Measurements from ENCODE around the gene ITGB7. TPM values are rescaled to one million over a fixed set of nuclear protein-coding genes. Genes with fewer than 3 reads are reported as not detected.

The ITGB7 gene
- polyA plus RNA-seq, 3 donors, result 24.1 to 33.1 (median 28.4) TPM

DNA sequence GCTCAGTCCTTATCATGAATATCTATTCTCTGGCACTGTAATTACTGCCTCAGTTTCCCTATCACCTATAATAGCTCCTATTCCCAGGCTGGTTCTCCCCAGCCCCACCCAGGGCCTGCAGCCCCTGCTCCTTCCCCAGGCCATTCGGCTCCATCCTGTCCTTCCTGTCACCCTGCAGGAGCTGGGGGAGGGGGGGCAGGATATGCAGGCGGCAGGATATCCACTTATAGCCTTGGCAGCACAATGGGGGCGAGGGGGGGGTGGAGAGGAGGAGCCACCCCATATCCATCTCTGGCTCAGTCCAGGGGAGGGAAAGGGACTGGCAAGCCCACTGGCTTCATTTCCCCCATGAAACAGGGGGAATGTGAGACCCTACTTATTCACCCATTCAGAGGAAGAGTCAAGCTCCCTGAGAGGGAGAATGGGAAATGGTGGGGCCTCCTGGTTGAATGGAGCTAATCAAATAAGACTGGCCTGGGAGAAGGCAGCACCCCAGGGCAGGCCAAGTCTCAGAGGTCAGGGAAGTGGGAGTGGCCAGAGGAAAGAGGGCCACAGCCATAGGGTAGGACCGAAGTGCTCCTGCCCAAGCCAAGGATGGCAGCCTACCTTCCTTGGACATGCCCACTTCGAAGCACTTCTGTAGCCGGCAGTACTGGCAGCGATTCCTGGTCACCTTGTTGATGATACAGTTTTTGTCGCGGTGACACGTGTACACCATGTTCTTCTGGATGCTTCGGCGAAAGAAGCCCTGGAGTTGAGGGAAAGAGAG lies 7.8 kb upstream of the ITGB7 start:
- Mint-ChIP-seq H3K4me3 (no peak overlapping the region), H3K9me3 (peaks cover 5 to 9% (median 7%) of the 10 kb centered on the region in 7 donors), H3K36me3 (peaks cover 49 to 65% of the 10 kb centered on the region in 2 donors), H3K27me3 (ENCODE audit: low read depth in 3 of 3) (peaks cover 5 to 8% (median 7%) of the 10 kb centered on the region in 3 donors), H3K27ac (peak overlapping the region in 3 of 7 donors; percentile 27 to 99 (median 72)), H3K4me1 (peaks cover 79% of the 10 kb centered on the region)
- Histone ChIP-seq H3K4me2 (replicated peaks; ENCODE audit: extremely low read depth, low read length, poor library complexity, severe bottlenecking) (no peak overlapping the region), H3K27me3 (ENCODE audit: control insufficient read depth in 2 of 2, insufficient read depth in 2 of 2, low read length in 2 of 2) (no peaks in the 10 kb centered on the region), H2AFZ (ENCODE audit: insufficient read depth, low read depth, low read length, poor library complexity, severe bottlenecking) (no peak overlapping the region), H3K9me3 (replicated peaks in 1 of 2; ENCODE audit: control insufficient read depth in 1 of 2, insufficient read depth in 1 of 2, low read length in 2 of 2) (peaks cover 0 to 7% of the 10 kb centered on the region in 2 donors), H3K4me3 (replicated peaks in 1 of 3; ENCODE audit: low read depth in 2 of 3, low read length in 3 of 3) (no peak overlapping the region), H3K4me1 (ENCODE audit: control insufficient read depth in 1 of 2, insufficient read depth in 2 of 2, low read length in 2 of 2) (peaks cover 42 to 74% of the 10 kb centered on the region in 2 donors), H4K20me1 (ENCODE audit: insufficient read depth, low read length) (no peaks in the 10 kb centered on the region), H3K36me3 (replicated peaks in 1 of 2; ENCODE audit: control insufficient read depth in 1 of 2, insufficient read depth in 2 of 2, low read length in 2 of 2) (peaks cover 10 to 50% of the 10 kb centered on the region in 2 donors), H3K79me2 (ENCODE audit: insufficient read depth, low read length) (peaks cover 23% of the 10 kb centered on the region), H3K27ac (ENCODE audit: low read depth in 1 of 2, low read length in 2 of 2) (no peak overlapping the region), H3K9ac (ENCODE audit: insufficient read depth, low read length, poor library complexity, severe bottlenecking) (no peak overlapping the region)
- WGBS (ENCODE audit: insufficient coverage), result 94% methylated on average over 4 of the region's 12 CpGs
- intact Hi-C loops (cut with micrococcal nuclease), result loop anchor here (5.0 to 10.0 kb wide), 4 partner anchors 37 to 290 kb away; partner anchors contain the start of genes AAAS (in 1 of the 2), NPFF (in 1 of the 2) and TARBP2 (in 1 of the 2)
- DNase-seq, result no peak
- TF ChIP-seq, protein P1, sequence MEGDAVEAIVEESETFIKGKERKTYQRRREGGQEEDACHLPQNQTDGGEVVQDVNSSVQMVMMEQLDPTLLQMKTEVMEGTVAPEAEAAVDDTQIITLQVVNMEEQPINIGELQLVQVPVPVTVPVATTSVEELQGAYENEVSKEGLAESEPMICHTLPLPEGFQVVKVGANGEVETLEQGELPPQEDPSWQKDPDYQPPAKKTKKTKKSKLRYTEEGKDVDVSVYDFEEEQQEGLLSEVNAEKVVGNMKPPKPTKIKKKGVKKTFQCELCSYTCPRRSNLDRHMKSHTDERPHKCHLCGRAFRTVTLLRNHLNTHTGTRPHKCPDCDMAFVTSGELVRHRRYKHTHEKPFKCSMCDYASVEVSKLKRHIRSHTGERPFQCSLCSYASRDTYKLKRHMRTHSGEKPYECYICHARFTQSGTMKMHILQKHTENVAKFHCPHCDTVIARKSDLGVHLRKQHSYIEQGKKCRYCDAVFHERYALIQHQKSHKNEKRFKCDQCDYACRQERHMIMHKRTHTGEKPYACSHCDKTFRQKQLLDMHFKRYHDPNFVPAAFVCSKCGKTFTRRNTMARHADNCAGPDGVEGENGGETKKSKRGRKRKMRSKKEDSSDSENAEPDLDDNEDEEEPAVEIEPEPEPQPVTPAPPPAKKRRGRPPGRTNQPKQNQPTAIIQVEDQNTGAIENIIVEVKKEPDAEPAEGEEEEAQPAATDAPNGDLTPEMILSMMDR (IDR thresholded peaks at IDR 0.05), result no peak

DNA sequence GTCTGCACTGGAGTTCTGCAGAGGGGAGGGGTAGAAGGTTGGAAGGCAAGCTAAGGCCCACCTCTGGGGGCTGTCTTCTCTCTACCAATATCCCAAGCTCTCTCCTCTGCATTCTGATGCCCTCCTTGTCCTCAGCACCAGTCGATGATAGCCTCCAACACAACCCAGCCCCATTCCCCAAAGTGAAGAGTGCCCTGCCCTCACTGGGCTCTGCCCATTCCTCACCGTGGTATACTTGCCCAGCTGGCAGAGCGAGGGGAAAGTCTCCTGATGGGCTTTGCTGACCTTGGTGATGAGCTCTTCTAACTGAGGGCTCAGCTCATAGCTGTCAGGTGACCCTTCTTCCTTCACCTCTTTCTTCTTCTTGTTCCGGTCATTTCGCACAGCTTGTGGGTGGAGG lies 7.2 kb upstream of the ITGB7 start:
- Histone ChIP-seq H3K4me3 (replicated peaks in 1 of 3; ENCODE audit: low read depth in 2 of 3, low read length in 3 of 3) (no peak overlapping the region), H3K36me3 (replicated peaks in 1 of 2; ENCODE audit: control insufficient read depth in 1 of 2, insufficient read depth in 2 of 2, low read length in 2 of 2) (peaks cover 10 to 50% of the 10 kb centered on the region in 2 donors)

More for the DNA sequence above, 7.2 kb upstream of the ITGB7 start:
- H3K36me3 Mint-ChIP-seq, result peaks cover 46 to 62% of the 10 kb centered on the region in 2 donors
- no peak overlapping the region for H3K4me3 Mint-ChIP-seq
- H3K27me3 ChIP-seq (ENCODE audit: control insufficient read depth in 2 of 2, insufficient read depth in 2 of 2, low read length in 2 of 2), result no peaks in the 10 kb centered on the region
- H3K79me2 ChIP-seq (ENCODE audit: insufficient read depth, low read length), result peaks cover 20% of the 10 kb centered on the region
- DNase-seq, result no peak
- H3K9me3 ChIP-seq (replicated peaks in 1 of 2; ENCODE audit: control insufficient read depth in 1 of 2, insufficient read depth in 1 of 2, low read length in 2 of 2), result peaks cover 0 to 7% of the 10 kb centered on the region in 2 donors
- H4K20me1 ChIP-seq (ENCODE audit: insufficient read depth, low read length), result no peaks in the 10 kb centered on the region
- TF ChIP-seq, protein P1 (IDR thresholded peaks at IDR 0.05), result no peak
- H3K4me1 ChIP-seq (ENCODE audit: control insufficient read depth in 1 of 2, insufficient read depth in 2 of 2, low read length in 2 of 2), result peaks cover 43 to 74% of the 10 kb centered on the region in 2 donors
- H3K27me3 Mint-ChIP-seq (ENCODE audit: low read depth in 3 of 3), result peaks cover 2 to 5% (median 2%) of the 10 kb centered on the region in 3 donors
- H3K9ac ChIP-seq (ENCODE audit: insufficient read depth, low read length, poor library complexity, severe bottlenecking), result no peak overlapping the region
- peak overlapping the region in 2 of 7 donors; percentile 84 to 86 for H3K27ac Mint-ChIP-seq
- H3K4me1 Mint-ChIP-seq, result peaks cover 79% of the 10 kb centered on the region
- intact Hi-C loops (cut with micrococcal nuclease), result loop anchor here (5.0 to 10.0 kb wide), 3 partner anchors 73 to 291 kb away; partner anchors contain the start of genes AAAS (in 1 of the 2), NPFF (in 1 of the 2) and TARBP2 (in 1 of the 2)
- 83% methylated on average over 2 of the region's 5 CpGs for WGBS (ENCODE audit: insufficient coverage)
- H3K27ac ChIP-seq (ENCODE audit: low read depth in 1 of 2, low read length in 2 of 2), result no peak overlapping the region
- H3K4me2 ChIP-seq (replicated peaks; ENCODE audit: extremely low read depth, low read length, poor library complexity, severe bottlenecking), result no peak overlapping the region
- no peak overlapping the region for H2AFZ ChIP-seq (ENCODE audit: insufficient read depth, low read depth, low read length, poor library complexity, severe bottlenecking)
- peaks cover 5 to 9% (median 7%) of the 10 kb centered on the region in 7 donors for H3K9me3 Mint-ChIP-seq

Measured in CD14-positive monocyte (primary cell).